Duodenal mucosa (tissue), 2 donors: ENCODE results near the gene QSOX1.
"Not testable (repeated sequence)": the region's sequence is repeated elsewhere in the genome, so short reads cannot be mapped to it uniquely, and the experiment has no call there.

Experiments used
- H3K27ac ChIP-seq: one replicate; pipeline ENCODE4 v1.7.0; 2013; ENCODE audit warnings: low read depth, low read length
- H3K27me3 ChIP-seq, 2 donors: one replicate each; pipeline ENCODE4 v1.7.0; 2013; ENCODE audit warnings: low read length in 2 of 2, control low read depth in 1 of 2; ENCODE audit not compliant: insufficient read depth in 2 of 2, control insufficient read depth in 1 of 2
- H3K36me3 ChIP-seq, 2 donors: one replicate each; pipeline ENCODE4 v1.7.0; 2013; ENCODE audit warnings: low read length in 2 of 2, control low read depth in 1 of 2; ENCODE audit not compliant: insufficient read depth in 2 of 2, control insufficient read depth in 1 of 2
- H3K4me1 ChIP-seq, 2 donors: one replicate each; pipeline ENCODE4 v1.7.0; 2013; ENCODE audit warnings: low read length in 2 of 2, control low read depth in 1 of 2; ENCODE audit not compliant: insufficient read depth in 2 of 2, control insufficient read depth in 1 of 2
- H3K4me3 ChIP-seq, 2 donors: one replicate each; pipeline ENCODE4 v1.7.0; 2013; ENCODE audit warnings: low read length in 2 of 2, low read depth in 1 of 2
- H3K9ac ChIP-seq, 2 donors: one replicate each; pipeline ENCODE4 v1.7.0; 2013; ENCODE audit warnings: low read length in 2 of 2, low read depth in 1 of 2
- H3K9me3 ChIP-seq, 2 donors: one replicate each; pipeline ENCODE4 v1.7.0; 2013; ENCODE audit warnings: low read length in 2 of 2, control low read depth in 1 of 2; ENCODE audit not compliant: control insufficient read depth in 1 of 2

The QSOX1 gene

GRCh38 chr1:180131510-180131909 lies 23.2 kb upstream of the QSOX1 start:
- Histone ChIP-seq H3K36me3 (no peaks in the 10 kb centered on the region), H3K9me3 (no peaks in the 10 kb centered on the region), H3K4me3 (no peak overlapping the region), H3K4me1 (peaks cover 0 to 2% of the 10 kb centered on the region in 2 donors), H3K9ac (no peak overlapping the region), H3K27ac (no peak overlapping the region), H3K27me3 (no peaks in the 10 kb centered on the region)

GRCh38 chr1:180133193-180133592 lies 21.5 kb upstream of the QSOX1 start:
- Histone ChIP-seq H3K27me3 (no peaks in the 10 kb centered on the region), H3K9ac (no peak overlapping the region), H3K27ac (no peak overlapping the region), H3K4me1 (no peaks in the 10 kb centered on the region), H3K36me3 (no peaks in the 10 kb centered on the region), H3K9me3 (no peaks in the 10 kb centered on the region), H3K4me3 (no peak overlapping the region)

GRCh38 chr1:180133688-180134087 lies 21.0 kb upstream of the QSOX1 start:
- not testable (repeated sequence) for H3K4me1 ChIP-seq, H3K9ac ChIP-seq, H3K36me3 ChIP-seq

GRCh38 chr1:180135535-180135934 lies 19.1 kb upstream of the QSOX1 start:
- H3K4me1 ChIP-seq, result no peaks in the 10 kb centered on the region
- H3K36me3 ChIP-seq, result no peaks in the 10 kb centered on the region

More at GRCh38 chr1:180133688-180134087, 21.0 kb upstream of the QSOX1 start:
- not testable (repeated sequence) for H3K9me3 ChIP-seq, H3K27ac ChIP-seq, H3K27me3 ChIP-seq, H3K4me3 ChIP-seq

GRCh38 chr1:180136331-180136967 lies 18.2 kb upstream of the QSOX1 start:
- no peak overlapping the region for H3K9ac ChIP-seq
- no peak overlapping the region for H3K27ac ChIP-seq
- H3K9me3 ChIP-seq, result no peaks in the 10 kb centered on the region
- H3K27me3 ChIP-seq, result no peaks in the 10 kb centered on the region
- no peak overlapping the region for H3K4me3 ChIP-seq
- no peaks in the 10 kb centered on the region for H3K36me3 ChIP-seq
- H3K4me1 ChIP-seq, result no peaks in the 10 kb centered on the region

More at GRCh38 chr1:180135535-180135934, 19.1 kb upstream of the QSOX1 start:
- Histone ChIP-seq H3K27me3 (no peaks in the 10 kb centered on the region), H3K4me3 (no peak overlapping the region), H3K9me3 (no peaks in the 10 kb centered on the region), H3K9ac (no peak overlapping the region), H3K27ac (no peak overlapping the region)

GRCh38 chr1:180136968-180137356 lies 17.7 kb upstream of the QSOX1 start:
- H3K9me3 ChIP-seq, result no peaks in the 10 kb centered on the region
- no peaks in the 10 kb centered on the region for H3K36me3 ChIP-seq
- no peak overlapping the region for H3K27ac ChIP-seq
- H3K9ac ChIP-seq, result no peak overlapping the region
- H3K27me3 ChIP-seq, result no peaks in the 10 kb centered on the region
- no peak overlapping the region for H3K4me3 ChIP-seq
- H3K4me1 ChIP-seq, result no peaks in the 10 kb centered on the region

- Histone ChIP-seq H3K9me3 (no peaks in the 10 kb centered on the region), H3K27me3 (no peaks in the 10 kb centered on the region), H3K4me1 (no peaks in the 10 kb centered on the region), H3K4me3 (no peak overlapping the region), H3K36me3 (no peaks in the 10 kb centered on the region), H3K9ac (no peak overlapping the region), H3K27ac (no peak overlapping the region)
Observed at GRCh38 chr1:180137776-180138175, 16.9 kb upstream of the QSOX1 start.

- no peak overlapping the region for H3K27ac ChIP-seq
- H3K9me3 ChIP-seq, result no peaks in the 10 kb centered on the region
- no peaks in the 10 kb centered on the region for H3K36me3 ChIP-seq
- no peaks in the 10 kb centered on the region for H3K27me3 ChIP-seq
- H3K4me3 ChIP-seq, result no peak overlapping the region
- H3K9ac ChIP-seq, result no peak overlapping the region
- no peaks in the 10 kb centered on the region for H3K4me1 ChIP-seq
Observed at GRCh38 chr1:180141381-180141934, 13.2 kb upstream of the QSOX1 start.

GRCh38 chr1:180143359-180143758 lies 11.3 kb upstream of the QSOX1 start:
- Histone ChIP-seq H3K9me3 (no peaks in the 10 kb centered on the region), H3K9ac (no peak overlapping the region), H3K36me3 (no peaks in the 10 kb centered on the region), H3K4me1 (no peaks in the 10 kb centered on the region), H3K27ac (no peak overlapping the region), H3K27me3 (no peaks in the 10 kb centered on the region), H3K4me3 (no peak overlapping the region)

- H3K4me1 ChIP-seq, result no peaks in the 10 kb centered on the region
- no peak overlapping the region for H3K27ac ChIP-seq
Observed at GRCh38 chr1:180144659-180145357, 9.9 kb upstream of the QSOX1 start.

More at GRCh38 chr1:180144659-180145357, 9.9 kb upstream of the QSOX1 start:
- Histone ChIP-seq H3K9ac (no peak overlapping the region), H3K27me3 (no peaks in the 10 kb centered on the region), H3K9me3 (no peaks in the 10 kb centered on the region), H3K36me3 (no peaks in the 10 kb centered on the region), H3K4me3 (no peak overlapping the region)
